ENCODE results near the gene KANSL2. TPM values are rescaled to one million over a fixed set of nuclear protein-coding genes. Genes with fewer than 3 reads are reported as not detected.

KANSL2 gene
- total and polyA plus RNA-seq, 2 of the 13 experiments (the other 11 are each of a cell fraction or from before 2014, with no cell fraction given) = 24.1 to 41.3 TPM

GRCh38 chr12:48640428-48640827, 41.6 kb downstream of the KANSL2 start (continued):
- TF ChIP-seq, protein P1, sequence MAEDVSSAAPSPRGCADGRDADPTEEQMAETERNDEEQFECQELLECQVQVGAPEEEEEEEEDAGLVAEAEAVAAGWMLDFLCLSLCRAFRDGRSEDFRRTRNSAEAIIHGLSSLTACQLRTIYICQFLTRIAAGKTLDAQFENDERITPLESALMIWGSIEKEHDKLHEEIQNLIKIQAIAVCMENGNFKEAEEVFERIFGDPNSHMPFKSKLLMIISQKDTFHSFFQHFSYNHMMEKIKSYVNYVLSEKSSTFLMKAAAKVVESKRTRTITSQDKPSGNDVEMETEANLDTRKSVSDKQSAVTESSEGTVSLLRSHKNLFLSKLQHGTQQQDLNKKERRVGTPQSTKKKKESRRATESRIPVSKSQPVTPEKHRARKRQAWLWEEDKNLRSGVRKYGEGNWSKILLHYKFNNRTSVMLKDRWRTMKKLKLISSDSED (CRISPR knock-in tag; IDR thresholded peaks at IDR 0.05) = no peak
- no peak for TF ChIP-seq ZNF770 (CRISPR knock-in tag; IDR thresholded peaks at IDR 0.05)

GRCh38 chr12:48631071-48631470, 51.0 kb downstream of the KANSL2 start:
- TF ChIP-seq KLF15 (CRISPR knock-in tag; IDR thresholded peaks at IDR 0.05; ENCODE audit: borderline replicate concordance) (no peak), SMARCC2 (IDR thresholded peaks at IDR 0.05) (no peak), ZKSCAN5 (CRISPR knock-in tag; IDR thresholded peaks at IDR 0.05) (no peak), SMAD9 (CRISPR knock-in tag; IDR thresholded peaks at IDR 0.05) (no peak), SNAPC2 (CRISPR knock-in tag; IDR thresholded peaks at IDR 0.05) (no peak), POGZ (CRISPR knock-in tag; IDR thresholded peaks at IDR 0.05) (no peak), THAP11 (CRISPR knock-in tag; IDR thresholded peaks at IDR 0.05) (no peak), HNF4A (CRISPR knock-in tag; IDR thresholded peaks at IDR 0.05) (no peak), SRSF9 (IDR thresholded peaks at IDR 0.05; ENCODE audit: borderline replicate concordance, insufficient read depth, low read depth, low read length, poor library complexity, severe bottlenecking) (no peak), ZNF124 (CRISPR knock-in tag; IDR thresholded peaks at IDR 0.05) (no peak), TSC22D2 (CRISPR knock-in tag; IDR thresholded peaks at IDR 0.05; ENCODE audit: borderline replicate concordance) (no peak), NR2F6 (IDR thresholded peaks at IDR 0.05) (no peak), NR2F6 (CRISPR knock-in tag; IDR thresholded peaks at IDR 0.05) (no peak), HMGA1 (CRISPR knock-in tag; conservative IDR thresholded peaks at IDR 0.05) (no peak)
- TF ChIP-seq, protein P2, sequence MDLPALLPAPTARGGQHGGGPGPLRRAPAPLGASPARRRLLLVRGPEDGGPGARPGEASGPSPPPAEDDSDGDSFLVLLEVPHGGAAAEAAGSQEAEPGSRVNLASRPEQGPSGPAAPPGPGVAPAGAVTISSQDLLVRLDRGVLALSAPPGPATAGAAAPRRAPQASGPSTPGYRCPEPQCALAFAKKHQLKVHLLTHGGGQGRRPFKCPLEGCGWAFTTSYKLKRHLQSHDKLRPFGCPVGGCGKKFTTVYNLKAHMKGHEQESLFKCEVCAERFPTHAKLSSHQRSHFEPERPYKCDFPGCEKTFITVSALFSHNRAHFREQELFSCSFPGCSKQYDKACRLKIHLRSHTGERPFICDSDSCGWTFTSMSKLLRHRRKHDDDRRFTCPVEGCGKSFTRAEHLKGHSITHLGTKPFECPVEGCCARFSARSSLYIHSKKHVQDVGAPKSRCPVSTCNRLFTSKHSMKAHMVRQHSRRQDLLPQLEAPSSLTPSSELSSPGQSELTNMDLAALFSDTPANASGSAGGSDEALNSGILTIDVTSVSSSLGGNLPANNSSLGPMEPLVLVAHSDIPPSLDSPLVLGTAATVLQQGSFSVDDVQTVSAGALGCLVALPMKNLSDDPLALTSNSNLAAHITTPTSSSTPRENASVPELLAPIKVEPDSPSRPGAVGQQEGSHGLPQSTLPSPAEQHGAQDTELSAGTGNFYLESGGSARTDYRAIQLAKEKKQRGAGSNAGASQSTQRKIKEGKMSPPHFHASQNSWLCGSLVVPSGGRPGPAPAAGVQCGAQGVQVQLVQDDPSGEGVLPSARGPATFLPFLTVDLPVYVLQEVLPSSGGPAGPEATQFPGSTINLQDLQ (CRISPR knock-in tag; IDR thresholded peaks at IDR 0.05) = no peak
- TF ChIP-seq, protein P3, sequence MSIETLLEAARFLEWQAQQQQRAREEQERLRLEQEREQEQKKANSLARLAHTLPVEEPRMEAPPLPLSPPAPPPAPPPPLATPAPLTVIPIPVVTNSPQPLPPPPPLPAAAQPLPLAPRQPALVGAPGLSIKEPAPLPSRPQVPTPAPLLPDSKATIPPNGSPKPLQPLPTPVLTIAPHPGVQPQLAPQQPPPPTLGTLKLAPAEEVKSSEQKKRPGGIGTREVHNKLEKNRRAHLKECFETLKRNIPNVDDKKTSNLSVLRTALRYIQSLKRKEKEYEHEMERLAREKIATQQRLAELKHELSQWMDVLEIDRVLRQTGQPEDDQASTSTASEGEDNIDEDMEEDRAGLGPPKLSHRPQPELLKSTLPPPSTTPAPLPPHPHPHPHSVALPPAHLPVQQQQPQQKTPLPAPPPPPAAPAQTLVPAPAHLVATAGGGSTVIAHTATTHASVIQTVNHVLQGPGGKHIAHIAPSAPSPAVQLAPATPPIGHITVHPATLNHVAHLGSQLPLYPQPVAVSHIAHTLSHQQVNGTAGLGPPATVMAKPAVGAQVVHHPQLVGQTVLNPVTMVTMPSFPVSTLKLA (IDR thresholded peaks at IDR 0.05) = no peak
- H2AFZ ChIP-seq (ENCODE audit: low read length) = no peak overlapping the region
- no peaks in the 10 kb centered on the region for H3K9me3 ChIP-seq (ENCODE audit: low read length)
- ChIA-PET CTCF (ENCODE audit: low intra/inter-chr PET ratio, low total read pairs) (no interaction called here), POLR2A (no interaction called here)
- H3K4me2 ChIP-seq (ENCODE audit: low read depth, low read length) = no peak overlapping the region
- in situ Hi-C loops (cut with HindIII; ENCODE audit: extremely low pct_ligation_motif_present, low pct_unique_long_range_greater_than_20kb) = no loop called here
- WGBS (ENCODE audit: low lambda C conversion rate) = 0% methylated on average over 1 of the region's 1 CpG
- DNase-seq (ENCODE audit: low spot score) (no peak), ATAC-seq (no peak), FAIRE-seq (no peak)
- H3K27ac ChIP-seq (ENCODE audit: extremely low read length, insufficient read depth, low read length) = no peak overlapping the region
- H3K36me3 ChIP-seq (replicated peaks in 1 of 2; ENCODE audit: control insufficient read depth in 1 of 2, insufficient read depth in 2 of 2, low read length in 2 of 2) = no peaks in the 10 kb centered on the region
- H4K20me1 ChIP-seq (ENCODE audit: insufficient read depth, low read length) = no peaks in the 10 kb centered on the region
- H3K27me3 ChIP-seq (ENCODE audit: control insufficient read depth in 1 of 2, insufficient read depth in 2 of 2, low read length in 2 of 2) = peaks cover 0 to 16% of the 10 kb centered on the region in 2 experiments; a peak in 2 of 5 replicates
- H3K4me1 ChIP-seq (ENCODE audit: insufficient read depth, low read length) = no peaks in the 10 kb centered on the region
- no peaks in the 10 kb centered on the region for H3K79me2 ChIP-seq (ENCODE audit: insufficient read depth, low read length)
- intact Hi-C loops (cut with micrococcal nuclease; ENCODE audit: unreplicated experiment) = no loop called here
- no TSS peak for BruUV-seq (replicated peaks)
- no peak overlapping the region for H3K4me3 ChIP-seq (replicated peaks in 1 of 3; ENCODE audit: insufficient read depth in 1 of 3, low read depth in 2 of 3, low read length in 3 of 3)
- H3K9ac ChIP-seq (ENCODE audit: insufficient read depth, low read depth, low read length) = no peak overlapping the region
